NCI-H524 treated with DMSO at 0.1 percent for 48 hours (cell line): ENCODE data around the gene ARL13B.
"Not testable (repeated sequence)": the region's sequence is repeated elsewhere in the genome, so short reads cannot be mapped to it uniquely, and the experiment has no call there.

Source experiments
- DNase-seq: peaks from one replicate; lab custom pipeline; 2025; lab: John Stamatoyannopoulos, UW

The ARL13B gene

DNA sequence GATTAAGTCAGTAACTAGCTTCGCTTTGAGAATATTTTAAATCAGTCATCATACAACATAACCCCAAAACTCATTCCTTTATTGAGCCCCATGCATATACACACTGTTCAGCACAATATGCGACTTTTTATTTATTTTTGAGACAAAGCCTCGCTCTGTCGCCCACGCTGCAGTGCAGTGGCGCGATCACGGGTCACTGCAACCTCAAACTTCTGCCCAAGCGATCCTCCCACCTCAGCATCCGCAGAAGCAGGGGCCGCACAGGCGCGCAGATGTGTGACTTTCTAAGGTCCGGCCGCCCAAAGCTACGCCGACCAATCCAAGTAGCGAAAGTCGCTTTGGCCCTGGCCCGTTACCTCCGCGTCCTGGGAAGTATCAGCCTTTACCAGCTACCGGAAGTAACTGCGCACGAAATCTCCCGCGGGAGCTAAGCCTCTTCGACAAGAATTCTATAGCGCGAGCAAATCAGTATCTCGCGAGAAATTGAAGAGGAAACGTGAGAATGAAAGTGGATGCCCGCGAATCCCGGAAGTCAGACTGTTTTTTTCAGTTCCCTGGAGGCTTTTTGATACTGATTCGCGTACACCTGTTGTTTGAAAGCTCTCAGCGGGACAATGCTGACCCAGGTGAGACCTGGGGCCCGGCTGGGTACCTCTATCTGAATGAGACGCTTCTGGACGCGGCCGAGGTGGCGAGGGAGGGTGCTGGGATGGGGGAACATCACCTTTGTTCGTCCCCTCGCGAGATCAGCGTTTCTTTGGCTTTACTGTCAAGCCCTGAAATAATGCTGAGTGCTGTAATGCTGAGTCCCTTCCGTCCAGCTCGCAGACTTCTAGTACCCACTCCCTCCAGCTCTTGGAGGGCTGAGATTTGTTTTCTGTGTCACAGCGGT, 82.8 kb downstream of the ARL13B start, which contains the start of the genes DHFR2 and NSUN3:
Gene DHFR2, minus strand, starts transcription at position 404 of the 892 bp plus-strand sequence. CDS start 1,405 bp downstream, outside the sequence.
Gene NSUN3, plus strand, starts transcription at position 549 of the 892 bp plus-strand sequence. Its CDS starts 66 bp downstream, at position 615.
- DNase-seq, result peak; percentile 92

DNA sequence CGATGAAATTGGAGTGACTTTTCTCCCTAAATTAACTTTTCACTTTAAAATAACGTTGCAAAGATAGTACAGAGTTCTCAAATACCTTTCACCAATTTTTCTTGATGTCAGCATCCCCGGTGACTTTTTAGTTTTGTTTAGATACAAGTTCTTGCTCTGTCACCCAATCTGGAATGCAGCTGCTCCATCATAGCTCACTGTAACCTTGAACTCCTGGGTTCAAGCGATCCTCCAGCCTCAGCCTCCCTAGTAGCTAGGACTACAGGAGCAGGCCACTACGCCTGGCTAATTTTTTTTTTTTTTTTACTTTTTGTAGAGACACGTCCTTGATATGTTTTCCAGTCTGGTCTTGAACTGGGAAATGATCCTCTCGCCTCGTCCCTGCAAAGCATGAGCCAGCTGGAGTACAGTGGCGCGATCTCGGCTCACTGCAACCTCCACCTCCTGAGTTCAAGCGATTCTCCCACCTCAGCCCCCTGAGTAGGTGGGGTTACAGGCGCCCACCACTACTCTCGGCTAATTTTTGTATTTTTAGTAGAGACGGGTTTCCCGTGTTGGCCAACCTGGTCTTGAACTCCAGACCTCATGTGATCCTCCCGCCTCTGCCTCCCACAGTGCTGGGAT, 83.7 kb downstream of the ARL13B start:
- DNase-seq, result no peak

DNA sequence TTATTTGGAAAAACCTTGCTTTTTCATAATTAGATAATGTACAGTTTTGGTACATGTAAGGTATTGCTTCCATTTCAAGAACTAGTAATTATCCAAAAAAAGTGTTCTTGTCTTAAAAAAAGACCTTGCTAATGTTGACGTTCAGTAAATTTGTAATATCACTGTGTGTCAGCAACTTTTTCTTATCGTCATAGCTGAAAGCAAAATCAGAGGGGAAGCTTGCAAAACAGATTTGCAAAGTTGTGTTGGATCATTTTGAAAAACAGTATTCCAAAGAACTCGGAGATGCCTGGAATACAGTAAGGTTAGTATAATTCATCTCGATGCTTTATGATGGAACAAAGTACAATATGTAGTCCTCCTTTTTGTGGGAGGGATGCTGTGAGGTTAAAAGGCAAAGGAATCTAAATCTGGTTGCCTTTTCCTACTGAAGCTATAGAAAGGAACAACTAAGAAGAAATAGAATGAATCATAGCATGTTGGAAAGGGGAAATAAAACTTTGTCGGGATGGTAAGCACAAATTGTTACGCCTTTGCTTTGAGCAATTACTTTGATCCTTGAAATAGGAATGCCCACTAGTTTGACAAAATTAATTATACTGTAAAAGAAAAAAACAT, 84.4 kb downstream of the ARL13B start:
- no peak for DNase-seq

DNA sequence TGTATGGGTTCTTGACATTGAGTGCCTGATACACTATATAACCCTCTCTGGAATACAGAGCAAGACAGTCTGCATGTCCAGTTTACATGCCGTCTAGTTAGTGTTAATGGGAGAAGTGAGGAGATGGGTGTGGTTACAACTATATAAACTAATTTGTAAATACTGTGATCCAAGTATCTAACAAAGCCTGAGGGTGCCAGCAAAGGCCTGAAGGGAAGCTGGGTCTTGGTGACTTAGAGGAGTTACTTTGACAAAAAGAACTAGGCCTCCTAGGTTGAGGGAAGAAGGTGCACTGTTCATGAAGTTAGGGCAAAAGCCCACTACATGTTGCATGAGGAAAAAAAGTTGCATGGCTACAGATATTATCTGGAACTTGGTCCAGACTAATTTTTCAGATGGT, 85.2 kb downstream of the ARL13B start:
- no peak for DNase-seq

DNA sequence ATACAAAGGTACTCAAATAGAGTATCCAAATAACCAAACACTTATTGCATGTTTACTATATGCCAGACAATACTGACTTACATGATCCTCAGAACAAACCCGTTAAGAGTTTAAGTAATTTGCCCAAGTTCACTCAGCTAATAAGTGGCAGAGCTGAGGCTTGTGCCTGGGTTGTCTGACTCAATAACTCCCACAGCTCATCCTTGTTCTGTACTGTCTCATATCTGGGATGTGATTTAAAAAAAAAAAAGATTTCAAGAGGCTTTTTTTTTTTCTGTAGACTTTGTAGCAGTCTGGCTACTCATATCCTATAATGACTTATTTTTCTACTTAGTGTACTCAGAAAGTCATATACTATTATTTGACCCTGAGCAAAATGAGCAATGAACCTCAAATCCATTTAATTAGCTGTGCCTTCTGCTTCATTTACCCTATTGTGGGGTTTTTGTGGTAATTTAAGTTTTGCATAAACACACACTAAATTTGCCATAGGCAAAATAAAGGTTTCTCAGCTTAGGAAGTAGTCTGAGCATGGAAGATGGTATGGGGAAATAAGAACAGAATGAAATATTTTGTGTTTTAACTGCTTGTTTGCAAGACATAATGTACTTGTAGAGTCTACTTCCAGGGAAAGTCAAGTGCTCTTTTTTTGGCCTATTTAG, 86.0 kb downstream of the ARL13B start:
- DNase-seq, result no peak

DNA sequence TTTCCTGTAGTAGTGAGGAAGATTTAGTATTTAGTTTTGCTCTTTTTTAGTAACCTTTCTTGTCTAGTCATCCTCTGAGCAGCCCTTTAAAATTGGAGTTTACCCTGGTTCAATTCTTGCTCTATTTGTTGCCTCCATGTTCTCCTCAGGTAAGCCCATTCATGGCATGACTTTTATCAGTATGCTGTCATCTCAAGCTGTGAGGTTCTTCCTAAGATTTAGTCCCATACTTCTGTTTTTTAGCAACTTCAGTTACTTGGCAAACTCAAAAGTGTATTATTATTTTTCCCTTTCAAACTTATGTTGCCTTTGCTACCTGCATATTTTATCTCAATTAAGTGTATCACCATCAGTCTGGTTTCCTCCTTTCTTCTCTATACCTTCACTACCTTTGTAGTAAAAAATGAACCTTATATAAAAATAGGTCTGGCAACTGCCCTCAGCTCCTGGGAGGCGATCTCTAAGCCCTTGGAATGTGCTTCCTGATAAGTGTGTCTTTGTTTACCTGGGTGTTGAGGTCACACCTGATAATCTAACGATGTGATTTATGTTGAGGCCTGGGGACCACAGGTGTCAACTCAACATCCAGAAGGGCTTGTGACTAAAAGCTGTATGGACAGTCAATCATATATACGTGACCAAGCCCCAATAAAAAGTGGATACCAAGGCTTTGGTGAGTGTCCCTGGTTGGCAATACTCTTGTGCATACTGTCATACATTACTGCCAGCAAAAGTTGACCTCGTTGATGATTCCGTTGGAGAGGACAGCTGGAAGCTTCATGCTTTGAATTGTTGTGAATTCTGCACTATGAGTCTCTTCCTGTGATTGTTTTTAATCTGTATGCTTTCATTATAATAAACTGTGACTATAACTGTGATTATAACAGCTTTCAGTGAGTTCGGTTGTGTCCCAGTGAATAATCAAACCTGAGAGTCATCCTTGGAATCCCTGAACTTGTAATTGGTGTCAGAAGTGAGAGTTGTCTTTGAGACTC, 86.8 kb downstream of the ARL13B start:
- no peak for DNase-seq

DNA sequence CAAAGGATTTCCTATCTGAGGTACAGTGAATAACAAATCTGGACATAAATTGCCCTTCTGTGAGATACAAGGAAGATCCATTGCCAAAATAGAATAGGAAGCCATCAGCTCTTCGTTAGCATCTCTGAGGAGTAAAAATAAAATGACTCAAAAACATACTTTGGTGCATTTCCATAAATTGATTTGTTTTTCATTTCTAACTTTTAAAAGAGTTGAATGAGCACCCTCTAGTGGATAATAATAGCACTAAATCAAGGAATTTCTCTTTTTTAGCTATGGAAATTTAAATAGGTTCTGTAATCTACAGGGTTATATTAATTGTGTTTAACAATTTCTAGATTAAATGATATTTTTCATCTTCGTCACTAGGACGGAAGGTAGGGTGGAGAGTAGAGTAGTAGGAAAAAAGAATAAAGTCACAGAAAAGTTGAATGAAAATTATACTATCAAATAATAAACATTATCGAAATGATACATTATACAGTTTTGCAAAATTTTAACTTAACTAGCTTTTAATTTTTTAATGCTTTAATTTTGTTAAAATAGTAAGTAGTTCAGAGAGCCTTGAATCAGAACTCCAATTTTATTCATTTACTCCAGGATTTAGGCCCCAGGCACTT, 89.3 kb downstream of the ARL13B start:
- no peak for DNase-seq

DNA sequence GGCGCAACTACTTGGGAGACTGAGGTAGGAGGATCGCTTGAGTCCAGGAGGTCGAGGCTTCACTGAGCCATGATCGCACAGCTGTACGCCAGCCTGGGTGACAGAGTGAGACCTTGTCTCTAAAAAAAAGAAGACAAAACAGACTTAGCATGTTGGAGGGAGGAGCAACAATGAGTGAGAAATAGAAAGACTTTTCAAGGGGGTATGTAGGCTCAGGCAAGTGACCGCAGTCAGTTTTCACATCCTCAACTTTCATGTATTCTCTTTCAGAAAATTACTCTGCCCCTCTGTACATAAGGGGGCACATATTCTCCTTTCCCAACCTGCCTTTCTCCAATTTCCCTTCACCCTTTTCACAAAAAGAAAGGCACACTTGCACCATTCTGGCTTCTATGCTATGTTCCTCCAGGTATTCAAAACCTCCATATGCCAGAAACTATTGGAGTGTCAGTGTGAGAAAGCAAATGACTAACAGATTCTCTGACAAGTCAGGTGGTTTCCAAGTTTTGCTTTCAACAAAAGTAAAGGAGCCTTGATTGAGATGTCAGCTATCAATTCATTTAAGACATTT, 90.5 kb downstream of the ARL13B start:
- no peak for DNase-seq

DNA sequence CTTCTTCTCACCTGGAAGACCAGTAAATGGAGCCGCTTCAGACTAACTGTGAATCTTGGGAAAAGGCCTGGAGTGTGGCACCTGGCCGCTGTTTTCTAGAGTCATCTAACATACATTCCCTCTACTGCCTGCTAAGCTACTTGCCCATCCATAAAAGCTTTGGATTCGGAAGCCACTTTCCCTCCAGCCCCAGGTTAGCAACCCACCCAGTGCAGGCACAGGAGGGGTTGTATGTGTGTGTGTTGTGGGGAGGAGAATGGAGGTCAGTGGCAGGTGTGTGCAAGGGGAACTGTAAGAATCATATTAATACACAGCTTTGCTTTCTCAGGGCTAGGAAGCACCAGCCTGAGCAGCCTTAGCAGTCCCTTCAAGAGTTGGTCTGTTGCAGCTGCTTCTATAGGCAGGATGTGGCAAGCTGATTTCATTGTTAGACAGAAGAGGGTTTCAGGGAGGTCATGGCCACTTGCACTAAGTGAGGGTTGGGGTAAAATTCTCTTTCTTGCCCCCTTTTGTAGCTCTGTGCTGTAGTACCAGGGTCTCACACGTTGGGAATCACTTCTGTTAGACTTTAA, 91.8 kb downstream of the ARL13B start:
- DNase-seq, result no peak

DNA sequence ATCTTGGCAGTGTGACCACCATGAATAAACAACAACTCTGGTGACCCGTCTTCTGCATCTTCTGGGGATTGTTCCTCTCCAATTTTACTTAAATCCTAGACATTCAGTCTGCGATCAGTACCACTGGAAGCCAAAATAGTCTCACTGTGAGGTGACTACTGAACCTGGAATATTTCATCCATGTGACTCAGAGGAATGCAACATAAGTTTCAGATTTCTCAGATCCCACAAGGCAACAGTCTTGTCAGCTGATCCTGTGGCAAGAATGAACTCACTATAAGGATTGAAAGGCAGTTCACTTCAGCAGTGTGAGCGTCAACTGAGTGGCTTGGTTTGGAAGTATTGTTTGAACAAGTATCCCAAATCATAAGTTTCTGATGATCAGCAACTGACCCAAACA, 96.1 kb downstream of the ARL13B start:
- DNase-seq, result no peak

DNA sequence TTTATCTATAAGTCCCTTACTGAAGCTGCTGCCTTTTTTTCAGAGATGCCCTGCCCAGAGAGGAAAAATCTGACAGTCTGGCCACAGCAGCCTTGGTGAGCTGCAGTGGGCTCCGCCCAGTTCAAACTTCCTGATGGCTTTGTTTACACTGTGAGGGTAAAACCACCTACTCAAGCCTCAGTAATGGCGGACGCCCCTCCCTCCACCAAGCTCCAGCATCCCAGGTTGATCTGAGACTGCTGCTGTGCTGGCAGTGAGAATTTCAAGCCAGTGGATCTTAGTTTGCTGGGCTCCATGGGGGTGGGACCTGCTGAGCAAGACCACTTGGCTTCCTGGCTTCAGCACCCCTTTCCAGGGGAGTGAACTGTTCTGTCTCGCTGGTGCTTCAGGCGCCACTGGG, 100.6 kb downstream of the ARL13B start:
- DNase-seq, result not testable (repeated sequence)

DNA sequence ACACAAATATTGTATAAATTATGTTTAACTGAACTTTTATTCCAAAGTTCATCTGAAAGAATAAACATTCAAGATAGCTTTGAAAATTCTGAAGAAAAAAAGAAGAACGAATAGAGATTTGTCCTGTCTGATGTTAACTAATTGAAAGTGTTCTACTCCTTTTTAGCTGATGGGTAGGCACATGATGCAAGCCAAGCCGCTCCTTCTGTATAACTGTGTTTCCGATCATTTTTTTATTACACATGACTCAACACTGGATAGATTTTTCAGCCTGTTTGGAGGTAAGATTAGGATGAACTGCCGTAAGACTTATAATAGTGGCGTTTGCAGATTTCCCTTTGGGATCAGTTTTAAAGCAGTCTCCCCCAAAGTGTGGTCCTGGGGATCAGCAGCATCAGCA, 101.9 kb downstream of the ARL13B start:
- no peak for DNase-seq

DNA sequence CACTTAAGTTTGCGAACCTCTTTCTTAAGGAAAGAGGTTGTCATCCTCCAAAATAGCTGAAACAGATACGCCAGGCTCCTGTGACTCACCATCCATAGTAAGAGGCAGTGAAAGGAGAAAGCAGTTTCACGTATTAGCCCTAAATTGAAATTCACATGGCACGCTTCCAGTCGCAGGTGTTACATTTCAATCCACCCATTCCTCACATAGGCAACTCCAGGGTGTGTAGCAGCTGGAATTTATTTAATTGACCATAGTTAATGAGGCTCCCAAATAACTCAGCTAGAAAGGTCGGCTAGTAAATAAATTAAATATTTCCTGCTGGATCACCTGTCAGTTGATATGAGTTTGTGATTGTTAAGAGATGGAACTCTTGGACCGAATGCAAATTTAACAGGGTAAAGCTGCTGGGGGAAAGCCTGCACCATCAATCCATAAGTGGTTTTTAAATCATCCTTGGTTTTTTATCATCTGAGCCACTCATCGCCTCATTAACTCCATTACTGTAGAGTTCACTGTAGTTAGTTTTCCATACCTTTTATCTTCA, 102.5 kb downstream of the ARL13B start:
- DNase-seq, result peak; percentile 14

DNA sequence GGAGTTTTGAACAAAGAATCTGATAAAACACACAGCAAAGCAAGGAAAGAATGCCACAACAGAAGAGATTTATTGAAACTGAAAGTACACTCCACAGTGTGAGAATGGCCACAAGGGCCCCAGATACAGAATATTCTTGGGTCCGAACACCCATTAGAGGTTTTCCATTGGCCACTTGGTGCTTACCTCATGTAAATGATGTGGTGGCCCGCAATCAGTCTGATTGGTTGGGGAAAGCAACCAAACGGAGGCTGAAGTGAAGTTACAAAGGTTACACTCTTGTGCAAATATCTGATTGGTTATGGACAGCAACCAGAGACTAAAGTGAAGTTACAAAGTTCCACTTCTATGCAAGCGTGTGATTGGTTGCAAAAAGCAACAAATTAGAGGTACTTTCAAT, 103.3 kb downstream of the ARL13B start:
- DNase-seq, result no peak

DNA sequence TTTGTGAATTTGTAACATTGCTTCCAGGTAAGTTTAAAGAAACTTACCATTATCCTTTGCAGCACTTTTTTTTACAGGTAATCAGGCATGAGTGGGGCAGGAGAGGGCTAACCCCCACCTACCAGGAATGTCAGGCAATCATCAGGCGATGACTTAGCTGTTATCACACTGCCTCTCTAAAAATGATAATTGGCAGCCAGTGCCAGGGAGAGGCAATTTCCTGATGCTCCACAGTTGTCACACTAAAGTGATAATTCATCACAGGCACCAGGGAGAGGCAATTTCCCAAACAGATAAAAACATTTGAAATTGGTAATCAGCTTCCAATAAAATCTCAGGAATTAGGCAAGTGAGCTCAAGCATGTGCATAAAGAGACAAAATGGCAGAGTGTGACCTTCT, 109.2 kb downstream of the ARL13B start:
- DNase-seq, result no peak

DNA sequence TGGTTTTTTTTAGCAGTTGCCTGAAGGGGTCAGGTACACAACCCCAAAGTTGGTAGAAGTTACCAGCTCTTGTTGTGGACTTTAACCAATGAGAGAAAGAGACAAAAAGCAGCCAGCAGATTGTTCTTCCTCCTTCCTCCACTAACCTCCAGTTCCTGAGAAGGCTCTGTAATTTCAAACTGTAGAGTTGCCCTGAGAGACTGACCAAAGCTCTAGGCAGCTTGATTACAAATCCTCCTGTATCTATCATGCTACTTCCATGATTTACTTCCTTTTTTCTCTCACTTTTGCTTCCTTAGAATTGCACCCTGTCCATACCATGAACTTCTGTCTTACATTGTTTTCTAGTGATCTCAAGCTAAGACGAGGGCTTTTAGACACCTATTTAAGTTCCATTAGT, 112.1 kb downstream of the ARL13B start:
- no peak for DNase-seq

DNA sequence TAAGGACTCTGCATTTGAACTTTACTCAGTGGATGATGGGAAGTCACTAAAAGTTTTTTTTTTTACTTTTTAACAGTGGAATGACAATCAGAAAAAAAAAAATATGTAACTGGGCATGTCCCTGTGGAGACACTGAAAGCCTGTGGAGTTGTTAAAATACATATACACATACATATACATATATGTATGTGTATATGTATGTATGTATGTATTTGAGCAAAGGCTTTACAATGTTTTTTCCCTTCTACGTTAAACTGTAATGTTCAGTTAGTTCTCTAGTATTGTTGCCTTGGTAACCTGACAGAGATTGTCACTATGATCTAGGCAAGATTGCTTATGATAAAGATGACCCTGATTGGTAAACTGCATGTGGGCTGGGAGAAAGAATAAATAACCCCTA, 113.2 kb downstream of the ARL13B start:
- no peak for DNase-seq

DNA sequence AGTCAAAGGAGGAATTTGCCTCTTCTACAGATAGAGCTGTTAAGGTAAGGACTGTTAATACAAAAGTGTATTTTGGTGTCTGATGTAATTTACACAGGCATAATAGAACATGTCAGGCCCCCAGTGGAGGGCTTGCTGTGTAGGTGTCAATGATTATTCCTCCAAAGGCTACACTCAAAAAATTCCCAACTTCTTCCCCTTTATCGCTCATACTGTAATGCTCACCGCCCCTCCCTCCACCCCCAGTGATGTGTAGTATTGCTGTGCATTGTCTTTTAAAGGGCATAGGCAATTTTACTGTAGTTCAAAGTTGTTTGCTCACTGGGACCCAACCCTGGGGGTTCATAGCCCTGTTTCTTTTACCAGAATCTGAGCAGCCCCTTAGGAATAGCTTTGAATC, 115.2 kb downstream of the ARL13B start:
- DNase-seq, result no peak

DNA sequence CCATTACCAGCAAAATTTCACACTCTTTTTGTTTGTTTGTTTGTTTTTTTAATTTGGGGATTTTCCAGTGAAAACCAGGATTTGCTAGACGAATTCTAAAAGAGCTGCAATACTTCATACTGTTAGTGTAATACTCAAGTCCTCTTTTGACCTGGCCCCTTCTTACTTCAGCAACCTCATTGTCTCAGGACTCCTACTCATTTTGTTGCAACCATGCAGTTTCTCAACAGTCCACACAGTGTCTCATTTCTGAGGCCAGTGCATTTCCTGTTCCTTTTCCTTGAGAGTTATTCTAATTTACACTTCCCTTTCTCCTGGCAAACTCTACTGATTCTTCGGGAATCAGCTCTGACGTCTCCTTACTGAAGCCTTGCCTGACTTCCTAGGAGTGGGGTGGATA, 118.5 kb downstream of the ARL13B start:
- no peak for DNase-seq

DNA sequence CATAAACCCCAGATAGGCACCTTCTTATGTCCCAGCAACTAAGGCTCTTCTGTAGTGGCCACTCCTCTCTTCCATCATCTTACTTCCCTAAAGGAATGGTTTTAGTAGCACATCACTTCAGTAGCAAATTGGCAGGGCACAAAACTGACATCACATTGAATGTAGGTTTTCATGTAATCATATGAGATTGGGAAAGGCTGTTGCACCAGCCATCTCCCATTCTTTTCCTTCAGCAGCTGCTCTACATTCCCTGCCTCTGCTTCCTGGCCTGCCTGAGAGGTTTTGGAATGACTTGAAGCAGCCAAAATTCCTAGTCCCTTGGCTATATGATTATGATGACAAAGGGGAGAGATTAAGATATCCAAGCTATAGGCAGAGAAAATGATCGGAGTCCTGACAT, 119.4 kb downstream of the ARL13B start:
- no peak for DNase-seq
